Hematopoietic multipotent progenitor cell treated with erythropoietin and hydrocortisone succinate and interleukin-3 and kit ligand, for 17 days (in vitro differentiated cells): ENCODE results near the gene FGF3.

Source experiments
- DNase-seq: peaks from one replicate; pipeline ENCODE4 v3.0.0-alpha.2; 2015; ENCODE audit warnings: low spot score

FGF3 gene

GRCh38 chr11:69843529-69843921, 24.3 kb upstream of the FGF3 start:
- no peak for DNase-seq

- no peak for DNase-seq
Observed at GRCh38 chr11:69842746-69843528, 23.7 kb upstream of the FGF3 start.

DNA sequence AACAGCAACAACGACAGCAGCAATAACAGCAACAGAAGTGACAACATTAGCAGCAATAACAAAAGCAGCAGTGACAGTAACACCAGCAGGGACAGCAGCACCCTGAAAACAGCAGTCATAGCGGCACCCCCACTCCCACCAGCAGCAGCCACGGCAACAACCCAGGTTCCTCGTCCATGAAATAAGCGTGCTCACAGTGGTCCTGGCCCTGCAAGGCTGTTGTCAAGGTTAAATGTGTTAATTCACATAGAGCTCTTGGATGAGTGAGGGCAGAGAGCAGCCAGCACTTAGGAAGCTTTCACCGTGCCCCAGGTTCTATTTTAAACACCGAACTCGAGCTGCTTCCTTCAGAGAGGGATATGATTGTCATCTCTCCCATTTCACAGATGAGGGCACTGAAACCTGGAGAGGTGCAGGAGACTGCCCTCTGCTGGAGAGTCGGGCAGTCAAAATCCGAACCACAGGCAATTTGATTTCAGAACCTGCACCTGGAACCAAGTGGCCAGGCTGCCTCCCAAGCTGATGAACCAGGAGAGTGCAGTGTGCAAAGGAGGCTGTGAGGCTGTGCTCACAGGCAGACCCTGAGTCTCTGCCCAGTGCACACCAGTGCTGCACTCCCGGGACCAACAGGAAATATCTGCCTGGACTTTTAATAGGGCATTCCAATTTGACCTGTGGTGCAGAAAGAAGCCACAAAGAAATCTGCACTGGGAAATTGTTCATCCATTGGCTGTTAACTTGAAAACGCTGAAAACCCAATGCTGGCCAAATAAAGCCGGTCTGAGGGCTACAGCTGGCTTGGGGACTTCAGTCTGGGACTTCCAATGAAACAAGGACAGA, 22.9 kb upstream of the FGF3 start:
- peak; percentile 9 for DNase-seq

GRCh38 chr11:69841170-69841858, 22.1 kb upstream of the FGF3 start:
- DNase-seq = no peak

DNA sequence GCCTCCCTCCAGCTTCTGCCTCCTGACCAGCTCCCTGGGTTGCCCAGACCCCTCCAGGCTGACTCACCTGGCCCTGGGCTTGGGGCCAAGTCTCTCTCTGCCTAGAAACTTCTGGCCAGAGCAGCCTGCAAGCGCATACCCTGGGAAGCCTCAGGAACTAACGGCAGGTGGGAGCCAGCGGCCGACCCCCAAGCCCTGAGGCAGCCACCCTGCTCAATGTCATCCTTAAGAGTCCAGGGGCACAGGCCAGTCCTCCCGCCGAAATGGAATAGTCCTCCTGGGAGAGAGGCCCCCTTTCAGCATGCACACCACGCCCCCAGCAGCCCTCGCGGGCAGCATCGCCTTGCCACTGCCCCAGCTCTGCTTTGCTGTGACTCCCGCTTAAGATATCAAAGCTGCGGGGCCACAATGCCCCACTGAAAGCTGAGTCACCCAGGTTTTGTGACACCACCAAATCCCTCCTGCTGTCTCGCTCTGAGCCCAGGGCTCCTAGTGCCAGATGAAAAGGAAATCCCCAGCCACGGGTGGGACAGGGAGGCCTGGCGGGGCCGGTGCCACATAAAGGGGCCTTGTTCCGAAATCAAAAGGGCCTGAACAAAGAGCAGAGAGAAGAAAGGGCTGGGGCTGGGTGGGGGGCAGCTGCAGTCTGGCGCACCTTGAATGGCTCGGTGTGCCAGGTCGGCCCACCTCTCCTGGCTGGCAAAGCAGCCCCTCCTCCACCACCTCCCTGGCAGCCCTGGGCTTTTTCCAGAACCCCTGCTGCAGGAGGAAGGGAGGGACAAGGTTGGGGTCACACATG, 21.4 kb upstream of the FGF3 start:
- no peak for DNase-seq

- DNase-seq = no peak
Observed at GRCh38 chr11:69839516-69839915, 20.3 kb upstream of the FGF3 start.

DNA sequence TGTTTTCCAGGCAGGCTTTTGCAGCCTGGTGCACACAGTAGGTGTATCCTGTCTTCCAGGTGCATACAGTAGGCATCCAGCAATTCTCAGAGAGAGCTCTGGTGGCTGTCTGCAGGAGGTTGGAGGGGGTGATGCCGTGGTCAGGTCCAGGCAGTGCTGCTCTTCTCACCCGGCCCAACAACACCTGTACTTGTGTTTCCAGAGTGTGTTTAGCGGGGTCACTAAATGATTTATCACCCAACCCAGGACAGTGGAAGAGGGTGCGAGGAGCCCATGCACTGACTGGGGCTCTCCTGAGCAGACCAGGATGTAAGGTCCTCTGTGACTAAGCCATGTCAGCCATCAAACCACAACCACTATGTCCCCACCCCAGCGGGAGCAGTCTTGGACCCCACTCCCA, 18.6 kb upstream of the FGF3 start:
- DNase-seq = no peak

GRCh38 chr11:69836401-69836800, 17.2 kb upstream of the FGF3 start:
- DNase-seq = no peak

GRCh38 chr11:69834811-69835800, 15.9 kb upstream of the FGF3 start:
- no peak for DNase-seq

- no peak for DNase-seq
Observed at GRCh38 chr11:69834251-69834650, 15.0 kb upstream of the FGF3 start.

- no peak for DNase-seq
Observed at GRCh38 chr11:69832561-69833413, 13.6 kb upstream of the FGF3 start.

DNA sequence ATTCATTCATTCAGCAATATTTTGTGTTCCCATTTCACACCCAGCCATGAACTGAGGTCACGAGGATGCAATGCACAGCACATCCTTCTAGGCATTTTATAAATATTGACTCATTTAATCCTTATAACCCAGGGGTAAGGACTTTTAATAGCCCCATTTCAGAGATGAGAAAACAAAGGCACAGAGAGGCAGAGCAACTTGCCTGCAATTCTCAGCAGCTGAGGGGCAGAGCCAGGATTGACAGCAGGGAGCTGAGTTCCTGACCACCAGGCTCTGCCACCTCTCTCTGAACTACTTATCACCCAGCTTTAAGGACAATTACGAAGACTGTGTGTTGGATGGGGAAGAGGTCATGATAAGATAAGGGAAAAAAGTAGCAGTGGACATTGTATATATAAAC, 12.8 kb upstream of the FGF3 start:
- no peak for DNase-seq

DNA sequence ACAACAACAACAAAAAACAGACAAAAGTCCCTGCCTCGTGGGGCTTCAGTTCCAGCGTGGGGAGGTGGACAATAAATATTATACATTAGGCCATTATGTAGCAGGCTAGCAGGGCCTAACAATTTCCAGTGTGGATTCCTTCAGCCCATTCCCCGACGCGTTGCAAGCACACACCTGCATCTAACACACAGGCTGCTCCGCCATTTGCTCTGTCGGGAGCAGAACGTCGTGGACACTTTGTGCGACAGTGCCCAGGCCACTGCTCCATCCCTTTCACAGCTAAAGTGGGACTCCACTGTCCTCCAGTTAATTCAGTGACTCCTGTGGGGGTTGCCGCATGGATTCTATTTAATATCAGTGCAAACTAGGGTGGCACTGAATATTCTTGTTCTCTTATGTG, 10.9 kb upstream of the FGF3 start:
- no peak for DNase-seq

DNA sequence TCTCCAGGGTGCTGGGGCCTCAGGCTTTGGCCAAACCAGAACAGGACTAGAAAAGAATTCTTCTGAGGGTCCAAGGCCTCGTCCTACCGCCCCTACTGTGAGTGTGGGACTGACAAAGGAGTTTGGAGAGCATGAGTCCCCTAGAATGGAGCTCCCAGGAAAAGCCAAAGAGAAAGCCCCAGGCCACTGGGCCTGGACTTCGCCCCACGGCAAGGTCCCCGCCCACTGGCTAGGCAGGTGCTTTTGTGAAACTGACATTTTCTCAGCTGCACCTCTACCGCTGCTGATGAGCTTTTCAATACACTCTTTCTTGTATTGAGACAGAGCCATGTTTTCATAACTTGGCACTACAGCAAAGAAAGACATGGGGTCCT, 9.7 kb upstream of the FGF3 start:
- no peak for DNase-seq

DNA sequence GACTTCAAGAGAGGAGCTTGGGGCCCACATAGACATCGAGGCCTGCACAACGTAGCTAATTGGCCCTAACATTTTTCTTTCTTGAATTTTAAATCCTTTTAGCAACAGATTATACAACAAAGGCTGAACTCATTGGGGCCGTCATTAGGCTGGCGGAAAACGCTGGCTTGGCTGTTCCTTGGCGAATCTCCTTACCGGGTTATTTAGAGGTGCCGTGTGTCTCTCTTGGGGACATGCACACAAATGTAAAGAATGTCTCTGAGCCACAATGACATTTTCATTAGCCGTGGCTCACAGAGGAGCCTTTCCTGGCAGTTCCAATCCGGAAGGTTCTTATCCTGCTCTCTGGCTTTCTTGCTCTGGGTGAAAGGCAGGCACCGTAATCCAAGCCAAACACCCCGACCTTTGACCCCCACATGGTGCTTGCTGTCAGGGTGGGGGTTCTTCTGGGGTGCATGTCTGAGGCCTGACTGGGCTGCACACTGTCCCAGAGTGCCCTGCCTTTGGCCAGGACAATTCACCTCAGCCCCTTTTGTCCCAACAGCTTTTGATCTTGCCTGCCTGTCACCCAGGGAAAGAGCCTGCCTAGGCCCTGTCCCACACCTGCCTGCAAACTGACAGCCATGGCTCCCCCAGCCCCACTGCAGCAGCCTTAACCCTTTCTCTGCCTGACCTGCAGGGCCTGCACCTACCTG, 9.2 kb upstream of the FGF3 start:
- no peak for DNase-seq

- DNase-seq = no peak
Observed at GRCh38 chr11:69826773-69827172, 7.6 kb upstream of the FGF3 start.

GRCh38 chr11:69825941-69826340, 6.7 kb upstream of the FGF3 start:
- DNase-seq = no peak

GRCh38 chr11:69825037-69825834, 6.0 kb upstream of the FGF3 start:
- no peak for DNase-seq
